GM12891 (cell line): ENCODE data around the gene PSTPIP2.

Experiments used
- PAX5 ChIP-seq: IDR thresholded peaks from 2 replicates; pipeline ENCODE4 v1.6.1; 2011; ENCODE audit warnings: low read length, moderate library complexity, mild to moderate bottlenecking; ENCODE audit not compliant: insufficient read depth, severe bottlenecking
- POLR2A ChIP-seq: IDR thresholded peaks from 2 replicates; pipeline ENCODE4 v1.6.1; 2011; ENCODE audit warnings: low read depth, low read length, control low read depth
- POLR2AphosphoS5 ChIP-seq: IDR thresholded peaks from 2 replicates; pipeline ENCODE4 v1.6.1; 2011; ENCODE audit warnings: low read depth, low read length, control low read depth
- POU2F2 ChIP-seq: IDR thresholded peaks from 2 replicates; pipeline ENCODE4 v1.6.1; 2011; ENCODE audit warnings: low read depth, mild to moderate bottlenecking, control low read depth, low read length, moderate library complexity
- TAF1 ChIP-seq: IDR thresholded peaks from 2 replicates; pipeline ENCODE4 v1.6.1; 2011; ENCODE audit warnings: low read depth, low read length, control low read depth

DNA sequence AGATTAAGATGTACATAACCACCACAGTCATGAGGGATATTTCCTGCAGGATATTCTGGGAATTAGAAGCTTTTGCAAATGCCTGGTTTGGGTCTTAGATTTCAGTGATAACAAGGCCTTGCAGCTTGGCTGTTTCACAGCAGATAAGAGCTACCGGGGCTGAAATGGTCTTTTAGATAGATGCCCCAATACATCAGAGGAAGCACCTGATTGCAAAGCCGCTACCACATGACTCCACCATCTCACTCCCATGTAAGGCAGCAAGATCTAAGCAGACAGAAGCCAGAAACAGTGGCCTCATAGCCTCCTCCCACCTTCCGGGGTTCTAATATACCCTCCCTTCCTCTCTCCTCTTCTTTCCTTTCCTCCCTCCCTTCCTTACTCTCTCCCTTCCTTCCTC is 73.8 kb downstream of the PSTPIP2 start:
- TF ChIP-seq POLR2A, result no peak
- TF ChIP-seq PAX5, result no peak
- no peak for TF ChIP-seq POLR2AphosphoS5
- no peak for TF ChIP-seq POU2F2
- no peak for TF ChIP-seq TAF1
